ENCODE measurements around the gene TCF15.

GRCh38 chr20:647479-648019 lies 37.4 kb upstream of the TCF15 start:
- TF ChIP-seq, protein P1, sequence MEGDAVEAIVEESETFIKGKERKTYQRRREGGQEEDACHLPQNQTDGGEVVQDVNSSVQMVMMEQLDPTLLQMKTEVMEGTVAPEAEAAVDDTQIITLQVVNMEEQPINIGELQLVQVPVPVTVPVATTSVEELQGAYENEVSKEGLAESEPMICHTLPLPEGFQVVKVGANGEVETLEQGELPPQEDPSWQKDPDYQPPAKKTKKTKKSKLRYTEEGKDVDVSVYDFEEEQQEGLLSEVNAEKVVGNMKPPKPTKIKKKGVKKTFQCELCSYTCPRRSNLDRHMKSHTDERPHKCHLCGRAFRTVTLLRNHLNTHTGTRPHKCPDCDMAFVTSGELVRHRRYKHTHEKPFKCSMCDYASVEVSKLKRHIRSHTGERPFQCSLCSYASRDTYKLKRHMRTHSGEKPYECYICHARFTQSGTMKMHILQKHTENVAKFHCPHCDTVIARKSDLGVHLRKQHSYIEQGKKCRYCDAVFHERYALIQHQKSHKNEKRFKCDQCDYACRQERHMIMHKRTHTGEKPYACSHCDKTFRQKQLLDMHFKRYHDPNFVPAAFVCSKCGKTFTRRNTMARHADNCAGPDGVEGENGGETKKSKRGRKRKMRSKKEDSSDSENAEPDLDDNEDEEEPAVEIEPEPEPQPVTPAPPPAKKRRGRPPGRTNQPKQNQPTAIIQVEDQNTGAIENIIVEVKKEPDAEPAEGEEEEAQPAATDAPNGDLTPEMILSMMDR (conservative IDR thresholded peaks at IDR 0.05; ENCODE audit: low read depth, low read length) = no peak
- no peak; the same call in 1 of the 2 replicates for TF ChIP-seq POLR2A (IDR thresholded peaks at IDR 0.05; ENCODE audit: low read depth, low read length)
- no peak for TF ChIP-seq MXI1 (IDR thresholded peaks at IDR 0.05; ENCODE audit: borderline replicate concordance, low read depth, low read length)
- TF ChIP-seq, protein P2, sequence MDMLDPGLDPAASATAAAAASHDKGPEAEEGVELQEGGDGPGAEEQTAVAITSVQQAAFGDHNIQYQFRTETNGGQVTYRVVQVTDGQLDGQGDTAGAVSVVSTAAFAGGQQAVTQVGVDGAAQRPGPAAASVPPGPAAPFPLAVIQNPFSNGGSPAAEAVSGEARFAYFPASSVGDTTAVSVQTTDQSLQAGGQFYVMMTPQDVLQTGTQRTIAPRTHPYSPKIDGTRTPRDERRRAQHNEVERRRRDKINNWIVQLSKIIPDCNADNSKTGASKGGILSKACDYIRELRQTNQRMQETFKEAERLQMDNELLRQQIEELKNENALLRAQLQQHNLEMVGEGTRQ (IDR thresholded peaks at IDR 0.05; ENCODE audit: low read depth, low read length) = no peak
- no peak for TF ChIP-seq MAZ (IDR thresholded peaks at IDR 0.05; ENCODE audit: borderline replicate concordance, low read depth, low read length)
- no peak for TF ChIP-seq CEBPB (IDR thresholded peaks at IDR 0.05; ENCODE audit: low read depth, low read length)
- TF ChIP-seq, protein P3, sequence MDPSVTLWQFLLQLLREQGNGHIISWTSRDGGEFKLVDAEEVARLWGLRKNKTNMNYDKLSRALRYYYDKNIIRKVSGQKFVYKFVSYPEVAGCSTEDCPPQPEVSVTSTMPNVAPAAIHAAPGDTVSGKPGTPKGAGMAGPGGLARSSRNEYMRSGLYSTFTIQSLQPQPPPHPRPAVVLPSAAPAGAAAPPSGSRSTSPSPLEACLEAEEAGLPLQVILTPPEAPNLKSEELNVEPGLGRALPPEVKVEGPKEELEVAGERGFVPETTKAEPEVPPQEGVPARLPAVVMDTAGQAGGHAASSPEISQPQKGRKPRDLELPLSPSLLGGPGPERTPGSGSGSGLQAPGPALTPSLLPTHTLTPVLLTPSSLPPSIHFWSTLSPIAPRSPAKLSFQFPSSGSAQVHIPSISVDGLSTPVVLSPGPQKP (IDR thresholded peaks at IDR 0.05; ENCODE audit: borderline replicate concordance, low read depth, low read length) = no peak

Measured in IMR-90 (cell line).